ENCODE results near the gene SYDE2. TPM values are rescaled to one million over a fixed set of nuclear protein-coding genes. Genes with fewer than 3 reads are reported as not detected.
A peak's percentile ranks its signal among the peaks of the same experiment; 100 is the strongest.

SYDE2 gene
- total and polyA plus RNA-seq, 2 experiments from 2014 or later, result 20.6 to 47.5 TPM

GRCh38 chr1:85166351-85166750 is 34.5 kb downstream of the SYDE2 start:
- no peaks in the 10 kb centered on the region for H3K27me3 ChIP-seq
- H3K4me3 ChIP-seq, result no peak overlapping the region
- H3K36me3 ChIP-seq, result peaks cover 25% of the 10 kb centered on the region
- H3K9me3 ChIP-seq (ENCODE audit: low read depth), result no peaks in the 10 kb centered on the region
- H3K27ac ChIP-seq, result no peak overlapping the region
- DNase-seq (ENCODE audit: low read depth in 1 of 2, low spot score in 1 of 2), result no peak
- H3K4me1 ChIP-seq (ENCODE audit: low read depth), result peaks cover 5% of the 10 kb centered on the region
- TF ChIP-seq, protein P1, sequence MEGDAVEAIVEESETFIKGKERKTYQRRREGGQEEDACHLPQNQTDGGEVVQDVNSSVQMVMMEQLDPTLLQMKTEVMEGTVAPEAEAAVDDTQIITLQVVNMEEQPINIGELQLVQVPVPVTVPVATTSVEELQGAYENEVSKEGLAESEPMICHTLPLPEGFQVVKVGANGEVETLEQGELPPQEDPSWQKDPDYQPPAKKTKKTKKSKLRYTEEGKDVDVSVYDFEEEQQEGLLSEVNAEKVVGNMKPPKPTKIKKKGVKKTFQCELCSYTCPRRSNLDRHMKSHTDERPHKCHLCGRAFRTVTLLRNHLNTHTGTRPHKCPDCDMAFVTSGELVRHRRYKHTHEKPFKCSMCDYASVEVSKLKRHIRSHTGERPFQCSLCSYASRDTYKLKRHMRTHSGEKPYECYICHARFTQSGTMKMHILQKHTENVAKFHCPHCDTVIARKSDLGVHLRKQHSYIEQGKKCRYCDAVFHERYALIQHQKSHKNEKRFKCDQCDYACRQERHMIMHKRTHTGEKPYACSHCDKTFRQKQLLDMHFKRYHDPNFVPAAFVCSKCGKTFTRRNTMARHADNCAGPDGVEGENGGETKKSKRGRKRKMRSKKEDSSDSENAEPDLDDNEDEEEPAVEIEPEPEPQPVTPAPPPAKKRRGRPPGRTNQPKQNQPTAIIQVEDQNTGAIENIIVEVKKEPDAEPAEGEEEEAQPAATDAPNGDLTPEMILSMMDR (IDR thresholded peaks at IDR 0.05; ENCODE audit: low read depth, low read length), result no peak

- Histone ChIP-seq H3K36me3 (peaks cover 9% of the 10 kb centered on the region), H3K27ac (no peak overlapping the region), H3K4me3 (no peak overlapping the region), H3K4me1 (ENCODE audit: low read depth) (peaks cover 2% of the 10 kb centered on the region), H3K27me3 (no peaks in the 10 kb centered on the region), H3K9me3 (ENCODE audit: low read depth) (no peaks in the 10 kb centered on the region)
- no peak for DNase-seq (ENCODE audit: low read depth in 1 of 2, low spot score in 1 of 2)
- TF ChIP-seq, protein P1 (IDR thresholded peaks at IDR 0.05; ENCODE audit: low read depth, low read length), result no peak
Measured at GRCh38 chr1:85158910-85159309, 41.9 kb downstream of the SYDE2 start.

DNA sequence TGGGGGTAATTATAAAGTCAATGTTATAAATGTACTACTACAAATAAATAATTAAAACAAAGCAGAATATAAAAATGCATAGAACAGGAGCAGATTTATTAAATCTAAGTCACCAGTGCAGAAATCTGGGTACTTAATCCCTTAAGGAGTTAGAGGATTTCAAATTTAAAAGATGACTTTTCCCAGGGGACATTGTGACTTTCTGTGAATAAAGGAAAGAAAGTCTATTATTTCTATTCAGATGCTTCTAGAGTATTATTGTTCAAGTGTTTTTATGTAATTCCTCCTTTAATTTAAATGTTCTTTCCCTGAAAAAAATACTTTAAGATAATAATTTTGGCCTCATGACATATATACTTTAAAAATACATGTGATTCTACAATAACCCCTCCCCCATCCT is 43.4 kb downstream of the SYDE2 start:
- H3K4me1 ChIP-seq (ENCODE audit: low read depth), result peaks cover 17% of the 10 kb centered on the region
- DNase-seq (ENCODE audit: low read depth in 1 of 2, low spot score in 1 of 2), result no peak
- H3K9me3 ChIP-seq (ENCODE audit: low read depth), result no peaks in the 10 kb centered on the region
- TF ChIP-seq, protein P1 (IDR thresholded peaks at IDR 0.05; ENCODE audit: low read depth, low read length), result no peak
- no peak overlapping the region for H3K27ac ChIP-seq
- peaks cover 3% of the 10 kb centered on the region for H3K36me3 ChIP-seq
- no peak overlapping the region for H3K4me3 ChIP-seq
- no peaks in the 10 kb centered on the region for H3K27me3 ChIP-seq

- no peak for DNase-seq (ENCODE audit: low read depth in 1 of 2, low spot score in 1 of 2)
- Histone ChIP-seq H3K4me1 (ENCODE audit: low read depth) (peaks cover 49% of the 10 kb centered on the region), H3K36me3 (no peaks in the 10 kb centered on the region), H3K27ac (peak overlapping the region; percentile 79), H3K4me3 (no peak overlapping the region), H3K9me3 (ENCODE audit: low read depth) (no peaks in the 10 kb centered on the region), H3K27me3 (no peaks in the 10 kb centered on the region)
- TF ChIP-seq, protein P1 (IDR thresholded peaks at IDR 0.05; ENCODE audit: low read depth, low read length), result no peak
Measured at GRCh38 chr1:85153149-85153891, 47.5 kb downstream of the SYDE2 start.

DNA sequence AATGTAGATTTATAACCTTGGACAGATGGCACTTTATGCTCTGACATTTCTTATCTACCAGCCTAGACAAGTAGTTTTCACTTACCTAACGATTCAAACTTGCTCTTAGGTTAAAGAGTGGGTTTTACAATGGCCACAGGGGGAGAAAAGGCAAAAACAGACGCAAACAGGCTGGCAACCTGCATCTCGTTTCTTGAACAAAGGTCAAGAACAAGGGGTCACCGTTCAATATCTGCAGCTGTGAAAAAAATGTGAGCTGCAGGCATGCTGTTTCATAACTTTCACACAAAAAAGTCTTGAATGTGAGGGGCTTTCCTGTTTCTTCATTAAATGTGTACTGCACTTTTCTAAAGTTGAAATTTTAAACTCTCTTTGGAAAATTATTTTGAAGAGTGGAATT is 49.4 kb downstream of the SYDE2 start:
- peak in 1 of 2 donors; percentile 19 for DNase-seq (ENCODE audit: low read depth in 1 of 2, low spot score in 1 of 2)
- Histone ChIP-seq H3K9me3 (ENCODE audit: low read depth) (no peaks in the 10 kb centered on the region), H3K36me3 (no peaks in the 10 kb centered on the region), H3K27ac (peak overlapping the region; percentile 79), H3K4me3 (no peak overlapping the region), H3K4me1 (ENCODE audit: low read depth) (peaks cover 49% of the 10 kb centered on the region), H3K27me3 (no peaks in the 10 kb centered on the region)
- TF ChIP-seq, protein P1 (IDR thresholded peaks at IDR 0.05; ENCODE audit: low read depth, low read length), result no peak
